Transverse colon (tissue), 4 donors: ENCODE data around the gene CES5A.

ENCODE experiments used
- CTCF ChIP-seq, 5 experiments: fragments of 200-600 bp in 3 of 5; fragments of 450-650 bp in 2 of 5; sonication (generic) in 3 of 5; IDR thresholded peaks; 1 replicate in 2 of 5; 2 replicates in 3 of 5; pipeline ENCODE4 v1.5.1; 2016 to 2017; ENCODE audit warnings: antibody characterized with exemption in 5 of 5, inconsistent platforms in 3 of 5, mild to moderate bottlenecking in 2 of 5, moderate library complexity in 1 of 5
- POLR2A ChIP-seq: fragments of 450-650 bp; IDR thresholded peaks from one replicate; pipeline ENCODE4 v1.6.1; 2016; ENCODE audit warnings: antibody characterized with exemption, mild to moderate bottlenecking, moderate library complexity
- POLR2AphosphoS5 ChIP-seq, 3 donors: sonication (generic); formaldehyde crosslinking; IDR thresholded peaks; one replicate each; pipeline ENCODE4 v1.6.1; 2016; ENCODE audit warnings: antibody characterized with exemption in 3 of 3

GRCh38 chr16:55898592-55898991, 23.4 kb upstream of the CES5A start:
- TF ChIP-seq POLR2A (no peak), CTCF (IDR thresholded peaks at IDR 0.05) (no peak), POLR2AphosphoS5 (IDR thresholded peaks at IDR 0.05) (no peak)
